NT2/D1 (cell line): ENCODE measurements around the gene GASK1A.

Experiments
- DNase-seq: peaks from one replicate; pipeline ENCODE4 v3.0.0-alpha.2; 2011; ENCODE audit warnings: low read depth, low spot score
- H3K27me3 ChIP-seq: 2 replicates; pipeline ENCODE4 v1.6.0; 2011; ENCODE audit warnings: mild to moderate bottlenecking; ENCODE audit not compliant: insufficient read length, insufficient read depth
- H3K36me3 ChIP-seq: 2 replicates; pipeline ENCODE4 v1.6.1; 2011; ENCODE audit warnings: mild to moderate bottlenecking, low read length, mixed read lengths; ENCODE audit not compliant: insufficient read depth, insufficient read length
- H3K4me1 ChIP-seq: 2 replicates; pipeline ENCODE4 v1.5.1; 2011; ENCODE audit not compliant: insufficient read depth, insufficient read length
- H3K4me3 ChIP-seq: 2 replicates; pipeline ENCODE4 v1.5.1; 2011; ENCODE audit warnings: low read depth; ENCODE audit not compliant: insufficient read length
- H3K9ac ChIP-seq: 2 replicates; pipeline ENCODE4 v1.6.0; 2011; ENCODE audit warnings: low read depth; ENCODE audit not compliant: insufficient read length
- H3K9me3 ChIP-seq: 2 replicates; pipeline ENCODE4 v1.5.1; 2011; ENCODE audit warnings: mild to moderate bottlenecking, low read length; ENCODE audit not compliant: insufficient read depth
- SUZ12 ChIP-seq: IDR thresholded peaks from 2 replicates; pipeline ENCODE4 v1.6.1; 2011; ENCODE audit not compliant: insufficient read length, insufficient read depth; ENCODE audit errors: extremely low read depth
- YY1 ChIP-seq: IDR thresholded peaks from 2 replicates; pipeline ENCODE4 v1.6.1; 2011; ENCODE audit not compliant: insufficient read length, insufficient read depth
- ZNF274 ChIP-seq: IDR thresholded peaks from 2 replicates; pipeline ENCODE4 v1.6.1; 2011; ENCODE audit warnings: mild to moderate bottlenecking, low read depth, low read length

The GASK1A gene

GRCh38 chr3:43098761-43099160 is 119.7 kb downstream of the GASK1A start:
- no peak for DNase-seq
- H3K36me3 ChIP-seq, result no peaks in the 10 kb centered on the region
- H3K4me1 ChIP-seq, result no peaks in the 10 kb centered on the region
- no peaks in the 10 kb centered on the region for H3K9me3 ChIP-seq
- no peak overlapping the region for H3K9ac ChIP-seq
- no peaks in the 10 kb centered on the region for H3K27me3 ChIP-seq
- no peak overlapping the region for H3K4me3 ChIP-seq
- no peak for TF ChIP-seq ZNF274
- no peak for TF ChIP-seq SUZ12
- no peak for TF ChIP-seq YY1

GRCh38 chr3:43102773-43103480 is 123.8 kb downstream of the GASK1A start:
- no peak overlapping the region for H3K4me3 ChIP-seq
- H3K27me3 ChIP-seq, result peaks cover 21% of the 10 kb centered on the region
- TF ChIP-seq ZNF274 (no peak), SUZ12 (no peak), YY1 (no peak)
- H3K9ac ChIP-seq, result no peak overlapping the region
- peaks cover 4% of the 10 kb centered on the region for H3K4me1 ChIP-seq
- no peaks in the 10 kb centered on the region for H3K36me3 ChIP-seq
- no peak for DNase-seq
- no peaks in the 10 kb centered on the region for H3K9me3 ChIP-seq

- no peak for DNase-seq
- peaks cover 21% of the 10 kb centered on the region for H3K27me3 ChIP-seq
- H3K4me1 ChIP-seq, result peaks cover 4% of the 10 kb centered on the region
- no peaks in the 10 kb centered on the region for H3K9me3 ChIP-seq
- no peaks in the 10 kb centered on the region for H3K36me3 ChIP-seq
- H3K4me3 ChIP-seq, result no peak overlapping the region
- no peak for TF ChIP-seq YY1
- TF ChIP-seq ZNF274, result no peak
- no peak for TF ChIP-seq SUZ12
- H3K9ac ChIP-seq, result no peak overlapping the region
Observed at GRCh38 chr3:43104039-43104438, 124.9 kb downstream of the GASK1A start.

GRCh38 chr3:43104660-43105595 is 125.8 kb downstream of the GASK1A start:
- no peaks in the 10 kb centered on the region for H3K9me3 ChIP-seq
- no peaks in the 10 kb centered on the region for H3K36me3 ChIP-seq
- peak overlapping the region; percentile 45 for H3K4me3 ChIP-seq
- H3K9ac ChIP-seq, result peak overlapping the region; percentile 61
- H3K27me3 ChIP-seq, result peaks cover 21% of the 10 kb centered on the region
- TF ChIP-seq YY1 (no peak), SUZ12 (no peak), ZNF274 (no peak)
- no peak for DNase-seq
- peaks cover 4% of the 10 kb centered on the region for H3K4me1 ChIP-seq

GRCh38 chr3:43105596-43106292 is 126.6 kb downstream of the GASK1A start, which contains the start of gene POMGNT2:
TSS of gene POMGNT2 (minus strand) at chr3:43106079. CDS start at chr3:43081431, 24,648 bp downstream.
- H3K27me3 ChIP-seq, result peaks cover 21% of the 10 kb centered on the region
- TF ChIP-seq ZNF274 (no peak), YY1 (no peak), SUZ12 (no peak)
- peak within 1 kb of the TSS; percentile 79 for H3K9ac ChIP-seq
- peak; percentile 74 for DNase-seq
- H3K4me3 ChIP-seq, result peak within 1 kb of the TSS; percentile 72
- peaks cover 4% of the 10 kb centered on the region for H3K4me1 ChIP-seq
- no peaks in the 10 kb centered on the region for H3K36me3 ChIP-seq
- no peaks in the 10 kb centered on the region for H3K9me3 ChIP-seq

GRCh38 chr3:43106293-43106628 is 127.2 kb downstream of the GASK1A start:
- Histone ChIP-seq H3K4me3 (peak overlapping the region; percentile 72), H3K36me3 (no peaks in the 10 kb centered on the region), H3K4me1 (peaks cover 4% of the 10 kb centered on the region), H3K9me3 (no peaks in the 10 kb centered on the region), H3K27me3 (peaks cover 21% of the 10 kb centered on the region), H3K9ac (no peak overlapping the region)
- no peak for TF ChIP-seq YY1
- no peak for TF ChIP-seq ZNF274
- TF ChIP-seq SUZ12, result no peak
- DNase-seq, result no peak
